ENCODE results near the gene TSSC4. TPM values are rescaled to one million over a fixed set of nuclear protein-coding genes. Genes with fewer than 3 reads are reported as not detected.

The TSSC4 gene
- total RNA-seq, 1 experiment from 2014 or later, result 47.1 TPM

- H3K9me2 ChIP-seq (ENCODE audit: insufficient read depth), result no peaks in the 10 kb centered on the region
- no peak overlapping the region for H2AFZ ChIP-seq (ENCODE audit: low read depth, low read length, poor library complexity, severe bottlenecking)
- no peak for DNase-seq (ENCODE audit: low read depth, low spot score)
- H3K79me2 ChIP-seq (ENCODE audit: insufficient read depth, low read length), result no peaks in the 10 kb centered on the region
- H3K27me3 ChIP-seq (ENCODE audit: insufficient read depth, low read length), result 0 out of 2 replicates have a peak, but pooled peaks cover 9% of the 10 kb centered on the region
- H3K9ac ChIP-seq (ENCODE audit: low read length), result no peak overlapping the region
- no peaks in the 10 kb centered on the region for H3K9me3 ChIP-seq (ENCODE audit: control insufficient read depth in 1 of 2, insufficient read depth in 1 of 2, low read depth in 1 of 2, low read length in 2 of 2)
- H3K4me1 ChIP-seq (ENCODE audit: control insufficient read depth in 1 of 2, insufficient read depth in 2 of 2, low read length in 2 of 2), result no peaks in the 10 kb centered on the region
- ChIA-PET RAD21 (ENCODE audit: low non-redundant PET in 1 of 2, low total read pairs in 2 of 2, uncharacterized antibody in 2 of 2, unreplicated experiment in 2 of 2) (no interaction called here), POLR2A (no interaction called here), CTCF (no interaction called here)
- ATAC-seq, result no peak
- no peaks in the 10 kb centered on the region for H3K36me3 ChIP-seq (ENCODE audit: control insufficient read depth in 1 of 2, insufficient read depth in 2 of 2, low read length in 2 of 2)
- no peaks in the 10 kb centered on the region for H4K20me1 ChIP-seq (ENCODE audit: insufficient read depth)
- no peak overlapping the region for H3K4me2 ChIP-seq (ENCODE audit: low read length)
- TF ChIP-seq YY1 (IDR thresholded peaks at IDR 0.05; ENCODE audit: extremely low read depth, insufficient replicate concordance, low read depth, low read length) (no peak), EZH2phosphoT487 (IDR thresholded peaks at IDR 0.05; ENCODE audit: borderline replicate concordance) (no peak), REST (IDR thresholded peaks at IDR 0.05; ENCODE audit: low read depth) (no peak), POLR2AphosphoS5 (IDR thresholded peaks at IDR 0.05; ENCODE audit: low read depth, low read length) (no peak), FOSL1 (IDR thresholded peaks at IDR 0.05; ENCODE audit: low read depth) (no peak), TCF7L2 (IDR thresholded peaks at IDR 0.05; ENCODE audit: borderline replicate concordance, extremely low read depth, insufficient read depth, insufficient read length) (no peak), CEBPB (IDR thresholded peaks at IDR 0.05; ENCODE audit: low read depth) (no peak), EGR1 (IDR thresholded peaks at IDR 0.05; ENCODE audit: low read depth) (no peak), ELF1 (IDR thresholded peaks at IDR 0.05; ENCODE audit: borderline replicate concordance, low read depth) (no peak)
- no peak overlapping the region for H3K4me3 ChIP-seq (replicated peaks in 1 of 2; ENCODE audit: low read depth in 1 of 2, low read length in 2 of 2)
- H3K27ac ChIP-seq (ENCODE audit: low read depth, low read length), result no peak overlapping the region
- intact Hi-C loops (cut with micrococcal nuclease), result no loop called here
- BruUV-seq (replicated peaks), result no TSS peak
These were observed 33.5 kb downstream of the TSSC4 start for GRCh38 chr11:2434008-2434407.

Measured in HCT116 (cell line).